Hematopoietic multipotent progenitor cell (in vitro differentiated cells): ENCODE results near the gene ASB6. TPM values are rescaled to one million over a fixed set of nuclear protein-coding genes. Genes with fewer than 3 reads are reported as not detected.
"Not testable (repeated sequence)": the region's sequence is repeated elsewhere in the genome, so short reads cannot be mapped to it uniquely, and the experiment has no call there.

Source experiments
- DNase-seq, 3 donors: peaks; one replicate each; pipeline ENCODE4 v3.0.0-alpha.2; 2011 to 2015; ENCODE audit warnings: low read depth in 2 of 3, low spot score in 2 of 3
- total RNA-seq: library from RNA; depleted of rRNA; stranded (reverse); fragments of >200 nt; gene quantifications from one replicate; pipeline ENCODE4 v1.2.3, GENCODE V29; 2012

ASB6 gene
- total RNA-seq, 1 donor = 15.9 TPM

DNA sequence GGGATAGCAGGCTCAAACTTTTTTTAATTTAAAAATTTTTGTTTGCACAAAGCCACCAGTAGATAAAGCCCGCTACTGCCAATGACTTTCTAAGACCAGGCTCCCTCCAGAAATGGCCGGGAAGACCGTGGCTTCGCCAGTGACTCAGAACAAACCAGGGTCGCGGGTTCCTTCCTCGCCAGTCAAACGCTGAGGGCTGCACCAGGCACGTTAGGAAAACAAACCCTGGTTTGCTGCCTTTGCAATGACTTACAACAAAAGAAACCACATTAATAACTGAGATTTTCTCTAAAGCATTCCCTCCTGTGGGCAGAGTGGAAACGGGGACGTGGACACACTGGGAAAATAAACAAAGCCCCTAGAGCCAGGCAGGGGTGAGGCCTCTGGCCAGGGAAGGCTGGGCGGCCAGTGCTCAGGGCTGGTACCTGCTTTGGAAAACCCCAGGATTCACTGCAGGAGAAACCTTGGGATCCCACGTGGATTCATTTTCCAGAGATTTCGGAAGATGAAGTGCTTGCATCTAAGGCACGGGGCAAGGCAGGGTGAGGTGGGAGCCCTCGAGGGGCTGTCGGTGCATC lies 27.3 kb upstream of the ASB6 start:
- peak in 2 of 3 donors; percentile 18 to 24 for DNase-seq

DNA sequence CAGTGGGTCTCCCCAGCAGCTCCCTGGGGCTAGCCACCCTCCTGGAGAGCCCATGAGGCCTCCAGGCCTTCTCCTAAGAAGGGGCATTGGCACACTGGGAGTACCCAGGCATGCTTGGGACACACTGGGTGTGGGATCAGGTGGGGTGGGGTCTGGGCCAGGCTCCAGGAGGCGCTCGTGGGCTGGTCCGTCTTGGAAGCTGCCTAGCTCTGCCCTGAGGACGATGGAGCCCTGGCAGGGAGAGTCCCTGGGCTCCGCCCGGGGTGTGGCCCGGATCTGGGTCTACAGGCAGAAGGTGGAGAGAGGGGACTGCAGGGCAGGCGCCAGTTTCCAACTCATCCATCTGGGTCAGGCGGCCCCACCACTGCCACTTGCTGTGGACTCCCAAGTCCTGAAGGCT lies 25.9 kb upstream of the ASB6 start:
- no peak for DNase-seq

DNA sequence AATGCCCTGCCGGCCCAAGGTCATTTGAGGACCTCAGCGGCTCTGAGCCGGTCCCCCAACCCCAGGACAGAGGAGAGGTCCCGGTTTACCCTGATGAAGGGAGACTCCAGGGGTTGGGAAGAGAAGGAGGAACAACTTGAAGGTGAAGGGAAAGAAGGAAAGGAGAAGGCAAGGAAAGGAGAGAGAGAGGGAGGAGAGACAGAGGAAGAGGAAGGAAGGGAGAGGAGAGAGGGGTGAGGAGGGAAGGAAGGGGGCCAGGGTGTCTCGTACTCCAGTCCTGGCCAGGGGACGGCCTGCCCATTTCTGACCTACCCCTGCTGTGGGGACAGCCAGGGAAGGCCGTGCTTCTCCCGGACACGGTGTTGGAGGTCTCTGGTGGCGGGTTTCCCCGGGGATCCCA lies 25.4 kb upstream of the ASB6 start:
- no peak for DNase-seq

DNA sequence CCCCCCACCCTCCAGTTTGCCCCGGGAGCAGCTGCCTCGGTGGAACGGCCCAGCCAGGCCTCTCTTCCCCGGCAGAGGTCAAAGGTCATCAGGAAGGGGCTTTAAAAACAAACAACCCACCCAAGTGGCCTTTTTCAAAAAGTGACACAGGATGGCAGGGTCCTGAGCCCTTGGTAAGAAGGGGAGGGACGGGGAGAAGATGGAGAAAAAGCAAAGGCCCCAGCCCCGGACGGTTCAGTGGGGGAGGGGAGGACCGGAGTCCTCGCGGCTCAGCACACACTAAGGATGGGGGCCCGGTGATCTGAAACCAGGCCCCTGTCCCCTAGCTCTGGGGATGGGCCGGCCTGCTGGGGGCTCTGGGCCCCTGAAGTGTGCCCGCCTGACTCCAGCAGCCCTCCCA lies 24.6 kb upstream of the ASB6 start:
- no peak for DNase-seq

- DNase-seq = no peak
Observed at GRCh38 chr9:129665814-129666520, 24.0 kb upstream of the ASB6 start.

- DNase-seq = peak in 1 of 3 donors; percentile 47
Observed at GRCh38 chr9:129665389-129665775, 23.4 kb upstream of the ASB6 start, which contains the start of gene PRRX2. PRRX2 (plus strand) TSS chr9:129665647; CDS start chr9:129665868, 221 bp downstream.

- peak in 1 of 3 donors; percentile 27 for DNase-seq
Observed at GRCh38 chr9:129664746-129665388, 22.9 kb upstream of the ASB6 start.

DNA sequence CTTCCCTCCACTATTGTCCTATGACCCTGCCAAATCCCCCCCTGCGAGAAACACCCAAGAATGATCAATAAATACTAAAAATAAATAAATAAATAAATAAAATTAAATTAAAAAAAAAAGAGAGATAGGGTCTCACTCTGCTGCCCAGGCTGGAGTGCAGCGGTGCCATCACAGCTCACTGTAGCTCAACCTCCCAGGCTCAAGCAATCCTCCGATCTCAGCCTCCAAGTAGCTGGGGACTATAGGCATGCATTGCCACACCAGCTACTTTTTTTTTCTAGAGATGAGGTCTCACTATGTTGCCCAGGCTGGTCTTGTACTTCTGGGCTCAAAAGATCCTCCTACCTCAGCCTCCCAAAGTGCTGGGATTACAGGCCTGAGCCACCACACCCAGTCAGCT lies 20.3 kb upstream of the ASB6 start:
- not testable (repeated sequence) for DNase-seq

- DNase-seq = no peak
Observed at GRCh38 chr9:129661029-129661428, 19.1 kb upstream of the ASB6 start.

DNA sequence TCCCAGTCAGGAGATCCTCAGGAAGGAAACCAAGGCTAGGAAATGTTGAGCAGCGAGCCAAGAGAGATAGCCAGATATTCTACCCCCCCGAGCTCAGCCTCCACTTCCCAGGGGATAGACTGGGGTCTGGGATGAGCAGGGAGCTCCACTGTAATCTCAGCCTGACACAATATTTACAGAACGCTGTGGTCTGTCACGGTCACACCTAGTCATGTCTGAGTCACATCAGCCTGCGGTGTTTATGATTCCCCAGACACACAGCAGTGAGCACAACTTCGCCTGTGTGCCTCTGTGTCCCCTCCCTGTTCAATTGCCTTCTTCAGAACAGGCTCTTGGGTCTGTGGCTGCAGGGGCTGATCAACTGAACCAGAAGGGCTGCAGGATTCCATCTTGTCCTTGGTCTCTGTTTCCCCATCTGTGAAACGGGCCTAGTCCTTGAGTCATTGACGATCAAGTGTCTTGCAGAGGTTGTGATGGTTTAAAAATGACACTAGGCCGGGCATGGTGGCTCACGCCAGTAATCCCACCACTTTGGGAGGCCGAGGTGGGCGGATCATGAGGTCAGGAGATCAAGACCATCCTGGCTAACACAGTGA lies 14.9 kb upstream of the ASB6 start:
- DNase-seq = no peak

DNA sequence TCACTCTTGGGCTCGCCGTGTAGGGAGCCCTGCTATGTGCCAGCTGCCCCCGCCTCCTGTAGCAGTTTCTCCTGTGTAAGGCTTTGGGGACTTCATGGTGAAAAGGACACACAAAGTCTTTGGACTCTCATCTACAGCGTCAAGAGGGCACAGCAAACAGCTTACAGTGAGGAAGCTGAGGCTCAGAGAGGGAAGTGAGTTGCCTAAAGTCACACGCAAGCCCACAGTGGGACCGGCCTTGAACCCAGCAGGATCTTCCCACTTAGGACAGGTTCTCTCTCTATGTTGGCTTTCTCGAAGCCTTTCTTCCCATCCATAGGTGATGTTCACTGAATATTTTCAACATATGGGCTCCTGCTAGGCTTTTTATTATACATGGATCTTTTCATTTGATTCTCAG lies 13.7 kb upstream of the ASB6 start:
- no peak for DNase-seq

- DNase-seq = no peak
Observed at GRCh38 chr9:129655154-129655553, 13.2 kb upstream of the ASB6 start.

DNA sequence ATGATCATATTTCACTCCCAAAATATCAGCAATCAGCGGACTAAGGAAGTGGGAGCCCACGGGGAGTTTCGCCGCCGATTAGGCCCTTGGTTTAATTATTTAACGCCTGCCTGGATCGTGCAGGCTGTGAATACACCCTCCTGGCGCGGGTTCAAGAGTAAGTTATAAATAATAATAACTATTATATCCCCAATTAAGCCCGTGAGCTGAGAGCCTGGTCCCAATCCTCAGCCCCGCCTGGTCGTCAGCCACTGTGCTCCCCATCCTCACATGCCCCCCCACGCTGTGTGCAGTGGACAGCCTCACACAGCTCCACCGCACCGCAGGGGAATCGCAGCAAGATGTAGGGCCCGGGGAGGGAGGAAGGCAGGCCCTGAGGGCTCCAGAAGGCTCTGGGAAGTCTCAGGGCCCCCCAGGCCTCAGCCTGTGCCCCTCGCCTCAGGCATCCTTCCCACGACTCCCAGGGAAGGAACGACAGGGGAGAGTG lies 12.6 kb upstream of the ASB6 start:
- DNase-seq = no peak

- no peak for DNase-seq
Observed at GRCh38 chr9:129653823-129654553, 12.0 kb upstream of the ASB6 start.

GRCh38 chr9:129650680-129651235 lies 8.8 kb upstream of the ASB6 start:
- DNase-seq = no peak

DNA sequence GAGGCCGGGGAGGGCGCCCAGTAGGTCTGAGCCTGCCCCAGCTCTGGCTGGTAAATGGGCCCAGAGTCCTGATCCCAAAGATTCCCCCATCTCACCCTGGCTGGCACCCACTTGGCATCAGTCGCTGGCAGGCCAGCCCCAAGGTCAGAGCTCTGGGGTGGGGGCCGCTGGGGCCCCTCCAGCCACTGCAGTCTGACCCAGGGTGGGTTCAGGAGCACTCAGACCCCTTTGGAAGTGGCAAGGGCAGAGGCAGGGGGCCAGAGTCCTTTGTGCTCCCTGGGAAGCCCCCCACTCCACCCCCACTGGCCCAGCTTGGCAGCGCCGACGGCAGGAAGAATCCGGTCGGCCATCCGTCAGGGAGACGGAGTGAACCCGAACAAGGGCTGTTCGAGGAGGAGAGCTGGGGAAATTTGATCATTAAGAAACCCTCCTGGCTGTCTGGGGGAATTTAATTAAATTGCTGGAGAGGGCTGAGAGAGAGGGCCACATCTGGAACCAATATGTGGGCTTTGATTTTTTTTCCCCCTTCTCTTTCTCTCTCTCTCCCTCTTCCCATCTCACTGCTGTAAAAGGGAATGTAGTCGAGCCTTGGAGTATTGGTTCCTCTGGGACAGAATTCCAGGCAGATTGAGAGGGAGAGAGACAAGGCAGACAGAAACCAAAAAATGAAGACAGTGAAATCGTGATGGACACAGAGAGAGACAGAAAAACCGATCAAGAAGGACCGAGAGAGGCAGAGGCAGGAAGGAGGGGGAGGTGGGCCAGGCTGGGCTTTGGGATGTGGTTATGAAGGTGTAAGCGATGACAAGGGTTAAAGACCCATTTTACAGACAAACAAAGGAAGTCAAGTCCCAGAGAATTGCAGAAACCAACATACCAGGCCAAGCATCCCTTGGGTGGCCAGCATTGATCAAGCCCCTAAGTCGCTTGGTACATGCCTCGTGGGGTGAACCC lies 8.1 kb upstream of the ASB6 start:
- DNase-seq = no peak

DNA sequence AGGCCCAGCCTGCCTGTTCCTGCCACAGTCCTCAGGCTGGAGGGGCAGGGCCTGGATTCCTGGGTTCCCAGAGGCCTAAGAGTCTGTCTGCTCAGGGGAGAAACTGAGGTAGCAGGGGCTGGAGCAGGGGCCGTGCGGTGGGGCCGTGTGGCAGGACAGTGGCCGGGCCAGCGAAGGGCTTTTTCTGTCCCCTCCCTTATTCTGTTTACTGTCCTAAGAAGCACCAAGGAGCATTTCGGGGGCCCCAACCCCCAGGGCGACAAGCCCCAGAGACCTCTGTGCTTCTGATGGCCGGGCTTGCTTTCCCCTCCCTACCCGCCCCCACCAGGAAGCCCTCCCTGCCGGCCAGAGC lies 6.8 kb upstream of the ASB6 start:
- DNase-seq = no peak

GRCh38 chr9:129648092-129648763 lies 6.3 kb upstream of the ASB6 start:
- DNase-seq = no peak

- no peak for DNase-seq
Observed at GRCh38 chr9:129647635-129648034, 5.7 kb upstream of the ASB6 start.
